HCT116 (cell line): ENCODE results near the gene ZNRF2. TPM values are rescaled to one million over a fixed set of nuclear protein-coding genes. Genes with fewer than 3 reads are reported as not detected.

Experiments used
- ATAC-seq: fragments of 200-7000 bp; cut with Tn5 transposase; 2 replicates; pipeline ENCODE4 v1.9.1; 2020; ENCODE audit warnings: mild to moderate bottlenecking, moderate library complexity
- BruUV-seq: library from RNA; stranded (reverse); fragments of 400-500 nt; replicated peaks from 2 replicates; lab custom pipeline; 2021; lab: Mats Ljungman, UMichigan
- CTCF ChIA-PET: fragments of 300-600 bp; sonication (Branson Sonifier 250); formaldehyde crosslinking; loops from one replicate; lab custom pipeline; 2021; ENCODE audit warnings: antibody characterized with exemption; lab: Charles Lee
- POLR2A ChIA-PET: fragments of 300-600, 350-600 bp; sonication (Branson Sonifier 250); formaldehyde crosslinking; loops from one replicate; lab custom pipeline; 2021; ENCODE audit warnings: antibody characterized with exemption; lab: Charles Lee
- RAD21 ChIA-PET, 2 experiments: fragments of 300-600 bp; sonication (Branson Sonifier 250); formaldehyde crosslinking; loops; one replicate each; lab custom pipeline; 2023; ENCODE audit warnings: low total read pairs in 2 of 2; ENCODE audit not compliant: uncharacterized antibody in 2 of 2, unreplicated experiment in 2 of 2, low non-redundant PET in 1 of 2; lab: Charles Lee
- DNase-seq: peaks from one replicate; pipeline ENCODE4 v3.0.0-alpha.2; 2010; ENCODE audit warnings: low read depth, low spot score
- H2AFZ ChIP-seq: fragments of 200-600 bp; shearing (Covaris generic), sonication (generic); 2 replicates; pipeline ENCODE4 v1.6.1; 2017; ENCODE audit warnings: low read depth, mixed run types, mixed read lengths, antibody characterized with exemption, low read length; ENCODE audit not compliant: poor library complexity, severe bottlenecking
- H3K27ac ChIP-seq: 2 replicates; pipeline ENCODE4 v1.5.1; 2012; ENCODE audit warnings: low read depth, low read length
- H3K27me3 ChIP-seq: fragments of 200-600 bp; sonication (generic); 2 replicates; pipeline ENCODE4 v1.6.1; 2016; ENCODE audit warnings: mixed run types, low read length, mixed read lengths; ENCODE audit not compliant: insufficient read depth
- H3K36me3 ChIP-seq, 2 experiments: fragments of 200-500 bp in 1 of 2; fragments of 200-600 bp in 1 of 2; sonication (Bioruptor generic) in 1 of 2; sonication (generic) in 1 of 2; 2 replicates each; pipeline versions ENCODE4 v1.5.1 to v1.6.1; 2014 to 2016; ENCODE audit warnings: low read length in 2 of 2, inconsistent platforms in 1 of 2, mixed read lengths in 1 of 2, mixed run types in 1 of 2; ENCODE audit not compliant: insufficient read depth in 2 of 2, control insufficient read depth in 1 of 2
- H3K4me1 ChIP-seq, 2 experiments: fragments of 200-600 bp in 1 of 2; sonication (generic) in 1 of 2; 2 replicates each; pipeline versions ENCODE4 v1.5.1 to v1.6.1; 2012 to 2017; ENCODE audit warnings: low read length in 2 of 2, inconsistent platforms in 1 of 2, mild to moderate bottlenecking in 1 of 2, mixed read lengths in 1 of 2, mixed run types in 1 of 2, moderate library complexity in 1 of 2; ENCODE audit not compliant: insufficient read depth in 2 of 2, control insufficient read depth in 1 of 2
- H3K4me2 ChIP-seq: fragments of 200-600 bp; sonication (generic); 2 replicates; pipeline ENCODE4 v1.6.1; 2017; ENCODE audit warnings: mixed run types, low read length, mixed read lengths
- H3K4me3 ChIP-seq, 2 experiments: fragments of 200-600 bp in 1 of 2; sonication (generic) in 1 of 2; replicated peaks in 1 of 2; 2 replicates each; pipeline ENCODE4 v1.5.1; 2011 to 2016; ENCODE audit warnings: low read length in 2 of 2, control low read depth in 1 of 2, low read depth in 1 of 2, mild to moderate bottlenecking in 1 of 2, mixed read lengths in 1 of 2, mixed run types in 1 of 2
- H3K79me2 ChIP-seq: fragments of 200-600 bp; sonication (generic); 2 replicates; pipeline ENCODE4 v1.6.1; 2017; ENCODE audit warnings: mild to moderate bottlenecking, mixed run types, low read length, moderate library complexity, mixed read lengths; ENCODE audit not compliant: insufficient read depth
- H3K9ac ChIP-seq: fragments of 200-600 bp; sonication (generic); 2 replicates; pipeline ENCODE4 v1.6.1; 2016; ENCODE audit warnings: low read length, mixed read lengths
- H3K9me2 ChIP-seq: fragments of 200-600 bp; sonication (generic), shearing (Covaris generic); 2 replicates; pipeline ENCODE4 v1.6.1; 2017; ENCODE audit warnings: mixed run types, mild to moderate bottlenecking, moderate library complexity; ENCODE audit not compliant: insufficient read depth
- H3K9me3 ChIP-seq, 2 experiments: fragments of 200-500 bp in 1 of 2; fragments of 200-600 bp in 1 of 2; sonication (Bioruptor generic) in 1 of 2; sonication (generic) in 1 of 2; 2 replicates each; pipeline ENCODE4 v1.6.1; 2014 to 2017; ENCODE audit warnings: low read length in 2 of 2, mixed read lengths in 2 of 2, inconsistent platforms in 1 of 2, low read depth in 1 of 2, mild to moderate bottlenecking in 1 of 2, mixed run types in 1 of 2, moderate library complexity in 1 of 2; ENCODE audit not compliant: control insufficient read depth in 1 of 2, insufficient read depth in 1 of 2
- H4K20me1 ChIP-seq: fragments of 200-600 bp; sonication (generic), shearing (Covaris generic); 2 replicates; pipeline ENCODE4 v1.6.1; 2017; ENCODE audit warnings: mixed run types, mild to moderate bottlenecking, moderate library complexity; ENCODE audit not compliant: insufficient read depth
- EGR1 ChIP-seq: IDR thresholded peaks from 2 replicates; pipeline ENCODE4 v1.6.1; 2012; ENCODE audit warnings: low read depth
- MAX ChIP-seq: IDR thresholded peaks from 2 replicates; pipeline ENCODE4 v1.6.1; 2012
- POLR2AphosphoS5 ChIP-seq: IDR thresholded peaks from 2 replicates; pipeline ENCODE4 v1.6.1; 2011; ENCODE audit warnings: mild to moderate bottlenecking, low read depth, low read length, moderate library complexity
- REST ChIP-seq: IDR thresholded peaks from 2 replicates; pipeline ENCODE4 v1.6.1; 2012; ENCODE audit warnings: low read depth
- SP1 ChIP-seq: IDR thresholded peaks from 2 replicates; pipeline ENCODE4 v1.6.1; 2012; ENCODE audit warnings: low read depth
- SRF ChIP-seq: IDR thresholded peaks from 2 replicates; pipeline ENCODE4 v1.6.1; 2012; ENCODE audit warnings: low read depth
- ZBTB33 ChIP-seq: IDR thresholded peaks from 2 replicates; pipeline ENCODE4 v1.6.1; 2011; ENCODE audit warnings: mild to moderate bottlenecking, low read length, moderate library complexity; ENCODE audit not compliant: insufficient replicate concordance; ENCODE audit errors: extremely low read depth
- ZFX ChIP-seq: fragments of 450-650 bp; IDR thresholded peaks from 2 replicates; pipeline ENCODE4 v1.6.1; 2017
- intact Hi-C: fragments of 100-400 bp; cut with micrococcal nuclease; formaldehyde crosslinking; loops from 2 replicates; pipeline ENCODE4 v1.10.0; 2022
- total RNA-seq: library from RNA; stranded (reverse); gene quantifications from one replicate; pipeline ENCODE4 v1.2.1, GENCODE V29; 2021; ENCODE audit not compliant: unreplicated experiment

ZNRF2 gene
- total RNA-seq, 1 experiment from 2014 or later, result 10.2 TPM

GRCh38 chr7:30320392-30320791 is 36.0 kb downstream of the ZNRF2 start:
- POLR2A ChIA-PET, result no interaction called here
- ATAC-seq (no peak), DNase-seq (no peak)
- intact Hi-C loops, result no loop called here
- Histone ChIP-seq H2AFZ (no peak overlapping the region), H3K36me3 (no peaks in the 10 kb centered on the region), H3K9me2 (no peaks in the 10 kb centered on the region), H3K9ac (no peak overlapping the region), H3K9me3 (no peaks in the 10 kb centered on the region), H3K79me2 (peaks cover 7% of the 10 kb centered on the region; the same call in 1 of the 2 replicates), H3K4me1 (peaks cover 0 to 10% of the 10 kb centered on the region in 2 experiments; a peak in 2 of 4 replicates), H3K27ac (no peak overlapping the region), H4K20me1 (no peaks in the 10 kb centered on the region), H3K27me3 (no peaks in the 10 kb centered on the region), H3K4me3 (no peak overlapping the region), H3K4me2 (no peak overlapping the region)
- RAD21 ChIA-PET, result no interaction called here
- TF ChIP-seq ZFX, result no peak
- TF ChIP-seq EGR1, result no peak
- TF ChIP-seq MAX, result no peak
- no peak for TF ChIP-seq ZBTB33
- TF ChIP-seq POLR2AphosphoS5, result no peak
- no peak for TF ChIP-seq REST
- TF ChIP-seq SP1, result no peak
- TF ChIP-seq SRF, result no peak
- CTCF ChIA-PET, result no interaction called here
- no TSS peak for BruUV-seq
